Suppressor macrophage (primary cell): ENCODE results near the gene WDR27.
A peak's percentile ranks its signal among the peaks of the same experiment; 100 is the strongest.

Source experiments
- DNase-seq, 4 experiments: peaks; one replicate each; pipeline ENCODE4 v3.0.0-alpha.2; 2020 to 2022

WDR27 gene

GRCh38 chr6:169428532-169428931 is 273.3 kb downstream of the WDR27 start:
- no peak for DNase-seq

DNA sequence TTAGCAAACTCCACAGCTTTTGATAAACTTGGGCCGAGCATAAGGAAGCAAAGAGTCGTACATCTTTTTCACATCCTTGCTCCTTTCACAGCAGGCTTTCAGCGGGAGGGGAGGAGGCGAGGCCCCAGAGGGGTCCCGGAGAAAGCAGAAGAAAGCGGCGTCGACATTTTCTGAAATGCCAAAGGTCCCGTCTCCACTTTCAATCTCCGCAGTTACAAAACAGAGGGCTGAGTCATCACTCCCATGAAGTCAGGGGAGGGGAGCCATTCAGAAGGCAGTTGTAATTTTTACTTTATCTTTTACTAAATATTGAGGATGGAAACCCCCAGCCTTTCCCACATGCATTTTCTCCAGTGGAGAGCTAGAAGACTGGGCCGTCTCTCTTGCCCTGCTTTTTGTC is 274.0 kb downstream of the WDR27 start:
- peak in 1 of 4 experiments; percentile 12 for DNase-seq

GRCh38 chr6:169426611-169427010 is 275.2 kb downstream of the WDR27 start:
- DNase-seq, result no peak

DNA sequence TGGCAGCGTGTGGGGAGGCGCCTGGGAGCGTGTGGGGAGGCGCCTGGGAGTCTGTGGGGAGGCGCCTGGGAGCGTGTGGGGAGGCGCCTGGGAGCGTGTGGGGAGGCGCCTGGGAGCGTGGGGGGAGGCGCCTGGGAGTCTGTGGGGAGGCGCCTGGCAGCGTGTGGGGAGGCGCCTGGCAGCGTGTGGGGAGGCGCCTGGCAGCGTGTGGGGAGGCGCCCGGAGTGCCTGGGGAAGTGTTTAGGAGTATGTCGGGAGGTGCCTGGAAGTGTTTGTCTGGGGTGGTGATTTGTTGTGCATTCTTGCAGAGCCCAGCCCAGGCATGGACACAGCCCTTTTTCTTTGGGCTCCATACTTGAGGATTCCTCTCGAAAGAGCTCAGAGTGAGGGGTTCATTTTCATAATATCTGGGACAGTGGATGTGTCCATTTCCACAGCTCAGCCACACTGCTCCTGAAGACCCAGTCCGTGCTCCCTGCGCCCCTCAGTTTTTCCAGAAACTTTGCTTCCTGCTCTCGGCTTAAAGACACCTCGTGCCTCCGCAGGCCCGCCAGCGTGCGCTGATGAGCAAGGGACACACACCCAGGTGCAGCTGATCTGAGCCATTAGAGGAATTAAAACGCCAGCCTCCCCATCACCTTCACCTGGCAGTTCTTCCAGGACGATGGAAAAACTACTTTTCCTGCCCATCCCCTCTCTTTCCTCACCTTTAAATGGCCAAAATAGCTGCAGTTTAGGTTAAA is 276.0 kb downstream of the WDR27 start:
- DNase-seq, result no peak

GRCh38 chr6:169424821-169425240 is 277.0 kb downstream of the WDR27 start:
- no peak for DNase-seq

DNA sequence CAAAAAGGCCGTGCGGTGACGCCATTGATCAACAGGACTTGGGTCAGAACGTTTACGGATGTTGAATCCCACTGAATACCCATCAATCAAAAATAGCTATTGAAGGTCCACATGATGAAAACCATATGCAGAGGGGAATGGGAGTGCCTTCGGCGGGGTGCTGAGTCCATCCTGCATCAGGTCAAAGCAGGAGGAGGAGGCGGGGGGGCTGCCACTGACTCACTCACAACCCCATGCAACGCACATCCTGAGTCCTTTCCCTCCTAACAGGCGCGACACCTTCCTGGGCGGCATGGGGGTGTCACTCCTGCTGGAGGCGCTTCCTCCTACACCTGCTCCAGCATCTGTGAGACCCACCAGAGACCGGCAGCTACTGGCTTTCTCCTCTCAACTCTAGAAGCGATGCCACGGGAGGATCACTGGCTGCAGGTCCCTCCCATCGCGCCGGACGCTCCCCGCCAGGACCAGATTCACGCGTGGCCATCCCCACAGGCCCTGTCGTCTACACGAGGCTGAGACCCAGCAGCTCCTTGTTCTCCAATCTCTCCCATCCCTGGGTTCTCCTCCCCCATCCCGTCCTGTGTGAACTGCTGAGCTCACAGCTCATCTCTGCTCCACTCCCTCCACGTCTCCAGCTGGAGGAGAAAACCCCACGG is 277.6 kb downstream of the WDR27 start:
- DNase-seq, result no peak

GRCh38 chr6:169421586-169422264 is 280.1 kb downstream of the WDR27 start:
- no peak for DNase-seq

DNA sequence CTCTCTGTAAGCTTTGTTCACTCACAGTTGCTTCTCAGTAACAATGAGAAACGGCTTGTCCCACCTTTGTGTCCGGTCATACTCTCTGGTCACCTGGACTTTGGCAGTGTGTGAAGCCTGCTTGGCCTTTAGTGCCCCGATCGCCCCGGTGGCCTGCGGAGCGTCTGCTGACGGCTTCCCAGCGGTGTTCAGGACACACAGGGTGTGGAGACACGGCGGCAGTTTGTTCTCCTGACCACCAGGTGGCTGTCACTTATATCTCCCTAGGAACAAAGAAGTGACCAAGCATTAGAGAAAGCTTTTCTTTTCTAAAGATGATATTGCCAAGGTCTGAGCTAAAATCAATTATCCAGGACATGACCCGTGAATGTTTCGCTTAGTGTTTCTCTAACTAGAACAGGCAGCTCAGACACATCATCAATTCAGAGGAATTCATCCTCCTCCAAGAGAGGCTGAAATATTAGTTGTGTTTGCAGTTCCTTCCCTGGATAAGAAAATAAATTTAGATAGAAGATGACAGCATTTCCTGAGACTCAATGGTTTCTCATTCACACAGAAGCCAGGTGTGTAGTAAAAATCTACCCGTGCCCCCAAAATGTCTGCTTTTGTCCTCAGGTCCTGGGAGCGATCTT is 280.8 kb downstream of the WDR27 start:
- DNase-seq, result peak in 1 of 4 experiments; percentile 10

DNA sequence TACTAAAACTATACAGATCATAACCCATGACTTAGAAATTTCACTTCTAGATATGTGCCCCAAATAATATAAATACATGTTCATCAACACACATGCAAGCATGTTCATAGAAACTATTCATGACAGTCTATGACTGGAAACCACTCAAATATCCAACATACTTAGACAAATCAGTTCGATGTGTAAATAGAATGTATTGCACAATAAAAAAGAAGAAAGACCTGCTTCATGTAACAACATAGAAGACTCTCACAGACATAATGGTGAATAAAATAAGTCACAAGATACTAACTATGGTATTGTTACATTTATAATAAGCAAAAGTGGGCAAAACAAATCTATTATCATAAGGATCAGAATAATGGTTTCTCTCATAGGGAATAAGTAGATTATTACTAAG is 284.7 kb downstream of the WDR27 start:
- no peak for DNase-seq

DNA sequence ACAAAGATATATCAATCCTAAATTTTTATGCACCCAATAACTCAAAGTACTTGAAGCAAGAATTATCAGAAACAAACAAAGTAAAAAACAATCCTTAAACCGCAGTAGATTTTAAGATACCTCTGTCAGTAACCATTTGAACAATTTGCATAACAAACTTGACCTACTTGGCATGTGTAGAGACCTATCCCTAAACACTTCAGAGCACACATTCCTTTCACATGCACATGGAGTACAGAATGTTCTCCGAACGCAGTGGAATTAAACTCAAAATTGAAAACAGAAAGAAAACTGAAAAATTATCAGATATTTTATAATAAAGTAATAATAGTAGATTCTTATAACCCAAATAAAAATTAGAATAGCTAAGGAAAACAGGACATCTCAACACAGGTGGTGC is 285.6 kb downstream of the WDR27 start:
- DNase-seq, result no peak

- DNase-seq, result no peak
Measured at GRCh38 chr6:169415179-169415578, 286.6 kb downstream of the WDR27 start.

DNA sequence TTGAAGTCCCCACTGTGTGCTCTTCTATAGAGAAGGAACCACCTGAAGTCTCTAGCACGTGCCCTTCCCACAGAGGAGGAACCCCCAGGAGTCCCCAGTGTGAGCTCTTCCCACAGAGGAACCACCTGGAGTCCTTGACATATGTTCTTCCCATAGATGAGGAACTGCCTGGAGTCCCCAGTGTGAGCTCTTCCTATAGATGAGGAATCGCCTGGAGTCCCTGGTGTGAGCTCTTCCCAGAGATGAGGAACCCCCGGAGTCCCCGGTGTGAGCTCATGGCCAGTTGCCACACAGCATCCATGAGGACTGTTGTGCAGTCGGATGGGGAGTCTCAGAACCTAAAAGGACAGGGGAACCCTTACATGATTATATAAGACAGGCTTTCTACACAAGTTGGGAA is 290.1 kb downstream of the WDR27 start:
- no peak for DNase-seq

DNA sequence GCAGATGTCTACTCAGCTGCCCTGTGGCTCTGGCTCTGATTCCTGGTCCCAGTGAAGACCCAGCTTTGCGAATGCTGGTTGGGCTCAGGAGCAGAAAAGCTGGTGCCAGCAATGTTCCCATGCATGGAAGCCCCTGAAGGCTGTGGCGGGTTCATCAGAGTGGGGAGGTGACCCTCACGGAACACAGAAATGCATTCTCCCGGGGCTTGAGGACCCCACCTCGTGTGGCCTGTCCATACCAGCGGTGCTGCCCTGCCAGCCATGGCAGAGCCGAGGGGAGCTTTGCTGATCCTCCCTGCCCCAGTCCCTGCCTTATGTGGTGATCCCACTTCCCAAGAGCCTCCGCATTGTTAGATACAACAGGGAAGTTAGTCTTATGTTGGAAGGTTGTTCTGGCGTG is 290.5 kb downstream of the WDR27 start:
- DNase-seq, result no peak

GRCh38 chr6:169409742-169410312 is 292.0 kb downstream of the WDR27 start:
- DNase-seq, result peak; percentile 4 to 48 (median 28)

DNA sequence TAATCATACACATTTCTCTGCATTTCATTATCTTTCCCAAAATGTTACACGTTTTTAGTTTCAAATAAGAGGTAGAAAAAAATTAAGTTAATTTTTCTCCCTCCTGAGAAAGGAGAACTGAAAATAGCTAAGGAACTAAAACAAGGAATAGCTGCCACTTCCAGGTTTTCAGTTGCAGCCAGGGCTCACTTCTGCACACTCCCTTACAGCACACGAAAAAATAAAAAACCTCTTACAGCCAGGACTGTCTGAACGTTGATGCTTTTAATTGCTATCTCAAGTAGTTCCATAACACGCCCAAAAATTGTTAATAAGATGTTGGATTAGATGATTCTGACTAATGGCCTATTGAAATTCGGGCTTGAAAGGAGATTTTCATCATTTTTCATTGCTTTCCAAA is 294.5 kb downstream of the WDR27 start:
- DNase-seq, result peak; percentile 31 to 67 (median 43)
